ENCODE data around the gene SAP25.

- TF ChIP-seq CTCF (IDR thresholded peaks at IDR 0.05; ENCODE audit: low read depth, low read length, poor library complexity, severe bottlenecking) (no peak), EZH2phosphoT487 (IDR thresholded peaks at IDR 0.05; ENCODE audit: borderline replicate concordance, low read length) (no peak)
Measured at GRCh38 chr7:100620239-100620638, 46.5 kb upstream of the SAP25 start.

Measured in DOHH2 (cell line).